ENCODE measurements around the gene RPL36A. TPM values are rescaled to one million over a fixed set of nuclear protein-coding genes. Genes with fewer than 3 reads are reported as not detected.

RPL36A gene
- total and polyA plus RNA-seq, 2 donors: 808 to 1,560 TPM

GRCh38 chrX:101430457-101431078 lies 39.8 kb downstream of the RPL36A start:
- Histone ChIP-seq H3K36me3 (ENCODE audit: insufficient read depth) (no peaks in the 10 kb centered on the region), H3K4me3 (ENCODE audit: low read depth, low read length) (no peak overlapping the region), H3K4me1 (ENCODE audit: insufficient read depth) (no peaks in the 10 kb centered on the region), H3K27ac (ENCODE audit: low read depth) (no peak overlapping the region)
- DNase-seq (ENCODE audit: extremely low spot score): no peak
- WGBS: 87% methylated on average over 2 of the region's 2 CpGs

- no peak overlapping the region for H3K4me3 ChIP-seq (ENCODE audit: low read depth, low read length)
- H3K27ac ChIP-seq (ENCODE audit: low read depth): no peak overlapping the region
- WGBS: 87% methylated on average over 2 of the region's 2 CpGs
- H3K4me1 ChIP-seq (ENCODE audit: insufficient read depth): no peaks in the 10 kb centered on the region
- H3K36me3 ChIP-seq (ENCODE audit: insufficient read depth): peaks cover 3% of the 10 kb centered on the region
- no peak for DNase-seq (ENCODE audit: extremely low spot score)
These were observed 51.3 kb downstream of the RPL36A start for GRCh38 chrX:101442085-101442484.

Other genes with a start within 250 kb of the RPL36A start
- gene DRP2, start 171.2 kb upstream of the RPL36A start, total RNA-seq: 2.7 TPM
- gene DRP2, start 171.2 kb upstream of the RPL36A start, polyA plus RNA-seq: 0.75 TPM
- 0.26 TPM for gene TAF7L, start 99.7 kb upstream of the RPL36A start, total RNA-seq
- gene TAF7L, start 99.7 kb upstream of the RPL36A start, polyA plus RNA-seq: 0.13 TPM
- 4.6 TPM for gene TIMM8A, start 42.3 kb upstream of the RPL36A start, total RNA-seq
- gene TIMM8A, start 42.3 kb upstream of the RPL36A start, polyA plus RNA-seq: 6.2 TPM
- gene BTK, start 4.8 kb upstream of the RPL36A start, total RNA-seq: 7.6 TPM
- 3.9 TPM for gene BTK, start 4.8 kb upstream of the RPL36A start, polyA plus RNA-seq
- 21.3 TPM for gene GLA, start 16.9 kb downstream of the RPL36A start, total RNA-seq
- gene GLA, start 16.9 kb downstream of the RPL36A start, polyA plus RNA-seq: 21.3 TPM
- gene HNRNPH2, start 17.2 kb downstream of the RPL36A start, total RNA-seq: 60.4 TPM
- gene HNRNPH2, start 17.2 kb downstream of the RPL36A start, polyA plus RNA-seq: 86.2 TPM
- 28.0 TPM for gene ARMCX4, start 94.4 kb downstream of the RPL36A start, total RNA-seq
- 11.5 TPM for gene ARMCX4, start 94.4 kb downstream of the RPL36A start, polyA plus RNA-seq
- 71.3 TPM for gene ARMCX1, start 159.5 kb downstream of the RPL36A start, total RNA-seq
- gene ARMCX1, start 159.5 kb downstream of the RPL36A start, polyA plus RNA-seq: 33.8 TPM
- 37.5 TPM for gene ARMCX6, start 227.0 kb downstream of the RPL36A start, total RNA-seq
- 35.1 TPM for gene ARMCX6, start 227.0 kb downstream of the RPL36A start, polyA plus RNA-seq
- 111 TPM for gene ARMCX3, start 232.1 kb downstream of the RPL36A start, total RNA-seq
- 54.0 TPM for gene ARMCX3, start 232.1 kb downstream of the RPL36A start, polyA plus RNA-seq

All from urinary bladder (tissue), 4 donors.